ENCODE data around the gene DNAI1.
A peak's percentile ranks its signal among the peaks of the same experiment; 100 is the strongest.

The DNAI1 gene

DNA sequence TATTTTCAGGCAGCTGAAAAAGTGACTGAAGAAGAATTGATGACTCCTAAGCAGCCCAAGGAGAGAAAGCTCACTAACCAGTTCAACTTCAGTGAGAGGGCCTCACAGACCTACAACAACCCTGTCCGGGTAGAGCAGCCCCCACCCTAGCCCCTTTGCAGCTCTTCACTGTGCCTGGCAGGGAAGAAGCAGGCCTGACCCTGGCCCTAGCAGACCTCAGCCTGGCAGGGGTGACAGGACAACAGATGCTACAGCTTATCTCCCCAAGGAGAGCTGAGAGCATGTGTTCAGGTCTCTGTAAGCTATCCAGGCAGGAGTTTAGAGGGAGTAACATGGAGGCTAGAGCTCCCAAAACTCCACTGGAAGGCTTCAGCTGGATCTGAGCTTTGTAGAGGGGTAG lies 31.8 kb downstream of the DNAI1 start:
- no peak for DNase-seq (ENCODE audit: low read depth in 1 of 2, low spot score in 1 of 2)

GRCh38 chr9:34490760-34491159 lies 32.2 kb downstream of the DNAI1 start:
- DNase-seq (ENCODE audit: low read depth in 1 of 2, low spot score in 1 of 2): no peak

DNA sequence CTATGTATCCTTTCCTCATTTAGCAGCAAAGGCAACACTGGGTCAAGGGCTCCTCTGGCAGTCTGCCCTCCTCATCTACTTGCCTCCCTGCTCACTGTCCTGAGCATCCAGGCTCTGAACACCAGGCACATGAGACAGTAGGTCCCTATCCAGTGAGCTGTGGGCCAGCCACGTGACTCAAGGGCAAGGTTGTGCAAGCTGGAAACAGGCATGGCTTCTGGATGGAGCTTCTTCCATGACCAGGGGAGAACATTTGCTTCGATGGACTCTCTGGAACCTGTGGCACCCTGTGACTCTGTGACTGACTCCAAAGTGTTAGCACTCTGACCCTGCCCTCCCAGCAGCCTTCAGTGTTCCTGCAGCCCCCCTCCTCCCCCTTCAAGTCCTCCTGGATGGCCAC lies 33.0 kb downstream of the DNAI1 start:
- no peak for DNase-seq (ENCODE audit: low read depth in 1 of 2, low spot score in 1 of 2)

DNA sequence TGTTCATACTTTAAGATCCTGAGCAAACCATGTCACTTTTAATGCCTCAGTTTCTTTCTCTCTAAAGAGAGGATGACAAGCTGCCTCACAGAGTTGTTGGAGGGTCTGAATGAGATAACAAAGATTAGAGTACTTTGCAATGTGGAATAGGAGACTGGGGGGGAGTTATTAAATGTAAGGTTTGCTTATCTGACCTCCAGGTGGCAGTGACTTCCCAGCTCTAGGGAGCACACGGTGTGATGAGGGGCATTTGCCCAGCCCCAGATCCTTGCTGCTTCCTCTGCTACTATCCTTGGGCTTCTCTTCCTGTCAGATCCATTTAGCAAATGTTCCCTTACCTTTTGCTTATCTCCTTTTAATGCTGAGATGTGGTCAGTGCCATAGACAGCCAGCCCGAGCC lies 33.4 kb downstream of the DNAI1 start:
- DNase-seq (ENCODE audit: low read depth in 1 of 2, low spot score in 1 of 2): no peak

DNA sequence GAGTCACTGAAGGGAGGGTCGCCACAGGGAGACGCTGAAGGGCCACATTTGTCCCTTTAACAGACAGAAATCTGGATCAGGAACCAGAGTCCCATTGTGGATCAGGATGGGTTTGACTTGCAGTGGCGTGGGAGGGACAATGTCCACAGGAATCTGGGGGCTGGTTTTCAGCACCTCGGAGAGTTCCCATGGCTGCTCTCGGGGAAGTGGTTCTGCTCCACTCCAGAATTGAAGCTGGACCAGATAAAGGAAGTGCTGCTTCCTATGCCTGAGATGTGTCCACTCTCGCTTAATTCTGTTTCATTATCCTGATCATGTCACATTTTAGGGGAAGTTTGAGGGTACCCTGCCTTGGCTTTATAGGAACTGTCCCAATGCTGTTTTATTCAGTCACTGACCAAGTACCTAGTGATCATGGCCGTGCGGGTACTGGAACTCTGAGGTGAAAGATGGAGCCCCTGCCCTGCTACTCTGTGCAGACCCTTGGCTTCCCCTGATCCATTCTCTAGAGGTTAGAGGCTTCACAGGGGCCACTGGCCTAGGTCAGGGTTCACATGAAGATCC lies 35.4 kb downstream of the DNAI1 start:
- peak in 1 of 2 donors; percentile 4 for DNase-seq (ENCODE audit: low read depth in 1 of 2, low spot score in 1 of 2)

DNA sequence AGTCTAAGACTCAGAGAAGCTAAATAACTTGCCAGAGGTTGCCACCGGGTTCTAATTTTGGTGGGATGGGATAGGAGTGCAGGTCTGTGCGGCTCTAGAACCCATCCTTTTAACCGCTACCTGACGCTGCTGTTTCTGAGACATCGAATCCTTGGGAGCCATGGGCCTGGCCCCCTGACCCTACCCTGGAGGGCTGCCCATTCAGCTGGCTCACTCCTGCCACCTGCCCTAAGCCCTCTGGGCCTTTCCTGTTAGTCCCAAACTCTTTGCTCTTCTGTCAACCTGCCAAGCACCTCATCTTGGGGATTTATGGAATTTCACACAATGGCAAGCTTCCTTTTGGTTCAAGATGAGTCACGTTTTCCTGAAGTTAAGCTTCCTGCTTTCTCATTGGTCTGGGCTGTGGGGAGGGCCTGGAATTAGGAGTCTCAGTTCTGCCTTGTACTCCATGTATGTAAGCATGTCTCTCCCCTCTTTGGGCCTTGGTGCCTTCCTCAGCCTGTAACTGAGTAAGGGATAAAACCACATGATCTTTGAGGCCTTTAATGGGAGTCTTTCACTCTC lies 37.6 kb downstream of the DNAI1 start:
- DNase-seq (ENCODE audit: low read depth in 1 of 2, low spot score in 1 of 2): no peak

DNA sequence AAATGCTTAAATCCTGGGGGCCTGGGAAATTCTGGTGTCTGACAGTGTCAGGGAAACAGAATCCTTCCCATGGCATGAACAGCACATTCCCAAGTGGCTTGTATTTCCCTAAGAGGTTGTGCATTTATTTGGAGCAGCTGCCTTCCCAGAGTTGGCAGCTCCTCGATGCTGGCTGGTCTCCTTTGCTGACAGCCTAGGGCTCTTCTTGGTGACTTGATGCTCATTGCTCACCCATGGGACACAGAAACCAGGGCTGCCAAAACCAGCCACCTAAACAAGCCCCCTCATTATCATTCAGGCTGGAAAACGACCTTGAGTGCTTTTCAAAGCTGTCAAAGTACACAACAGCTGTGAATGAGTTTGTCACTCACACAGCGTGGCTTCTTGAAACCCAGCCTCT lies 39.9 kb downstream of the DNAI1 start:
- DNase-seq (ENCODE audit: low read depth in 1 of 2, low spot score in 1 of 2): no peak

- no peak for DNase-seq (ENCODE audit: low read depth in 1 of 2, low spot score in 1 of 2)
Measured at GRCh38 chr9:34499076-34499475, 40.5 kb downstream of the DNAI1 start.

GRCh38 chr9:34500623-34501267 lies 42.1 kb downstream of the DNAI1 start:
- peak; percentile 65 to 80 for DNase-seq (ENCODE audit: low read depth in 1 of 2, low spot score in 1 of 2)

- no peak for DNase-seq (ENCODE audit: low read depth in 1 of 2, low spot score in 1 of 2)
Measured at GRCh38 chr9:34501372-34501771, 42.8 kb downstream of the DNAI1 start.

DNA sequence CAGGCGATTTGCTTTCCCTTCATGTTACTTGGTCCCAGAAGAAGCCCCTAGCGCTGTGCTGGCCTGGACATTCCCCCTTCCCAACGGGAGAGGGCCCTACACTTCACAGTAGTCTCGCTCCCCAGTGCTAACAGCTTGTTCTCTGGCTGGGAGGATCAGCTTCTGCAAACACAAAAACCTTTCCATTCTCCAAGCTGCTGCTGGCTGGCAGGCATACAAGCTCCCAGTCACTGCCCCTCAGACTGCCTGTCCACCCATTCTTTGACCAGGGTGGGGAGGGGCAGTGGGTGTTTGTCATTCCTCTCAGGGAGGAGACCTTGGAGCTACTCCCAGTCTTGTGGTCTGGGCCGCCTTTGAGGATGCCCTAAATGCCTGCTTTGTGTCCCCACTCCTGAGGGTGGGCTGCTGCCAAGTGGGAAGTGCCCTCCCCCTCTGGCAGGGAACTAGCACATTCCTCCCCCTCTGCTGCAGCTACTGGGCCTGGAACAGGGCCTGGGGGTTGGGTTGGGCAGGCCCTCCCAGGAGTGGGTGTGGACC lies 43.4 kb downstream of the DNAI1 start:
- DNase-seq (ENCODE audit: low read depth in 1 of 2, low spot score in 1 of 2): no peak

GRCh38 chr9:34502471-34502870 lies 43.9 kb downstream of the DNAI1 start:
- no peak for DNase-seq (ENCODE audit: low read depth in 1 of 2, low spot score in 1 of 2)

GRCh38 chr9:34502891-34503290 lies 44.3 kb downstream of the DNAI1 start:
- no peak for DNase-seq (ENCODE audit: low read depth in 1 of 2, low spot score in 1 of 2)

GRCh38 chr9:34503406-34503805 lies 44.8 kb downstream of the DNAI1 start:
- no peak for DNase-seq (ENCODE audit: low read depth in 1 of 2, low spot score in 1 of 2)

- no peak for DNase-seq (ENCODE audit: low read depth in 1 of 2, low spot score in 1 of 2)
Measured at GRCh38 chr9:34505370-34506120, 46.9 kb downstream of the DNAI1 start.

GRCh38 chr9:34506623-34507022 lies 48.0 kb downstream of the DNAI1 start:
- no peak for DNase-seq (ENCODE audit: low read depth in 1 of 2, low spot score in 1 of 2)

- DNase-seq (ENCODE audit: low read depth in 1 of 2, low spot score in 1 of 2): no peak
Measured at GRCh38 chr9:34507556-34507955, 49.0 kb downstream of the DNAI1 start.

GRCh38 chr9:34507966-34508365 lies 49.4 kb downstream of the DNAI1 start:
- DNase-seq (ENCODE audit: low read depth in 1 of 2, low spot score in 1 of 2): no peak

GRCh38 chr9:34508463-34508862 lies 49.9 kb downstream of the DNAI1 start:
- no peak for DNase-seq (ENCODE audit: low read depth in 1 of 2, low spot score in 1 of 2)

- no peak for DNase-seq (ENCODE audit: low read depth in 1 of 2, low spot score in 1 of 2)
Measured at GRCh38 chr9:34508951-34509350, 50.3 kb downstream of the DNAI1 start.

DNA sequence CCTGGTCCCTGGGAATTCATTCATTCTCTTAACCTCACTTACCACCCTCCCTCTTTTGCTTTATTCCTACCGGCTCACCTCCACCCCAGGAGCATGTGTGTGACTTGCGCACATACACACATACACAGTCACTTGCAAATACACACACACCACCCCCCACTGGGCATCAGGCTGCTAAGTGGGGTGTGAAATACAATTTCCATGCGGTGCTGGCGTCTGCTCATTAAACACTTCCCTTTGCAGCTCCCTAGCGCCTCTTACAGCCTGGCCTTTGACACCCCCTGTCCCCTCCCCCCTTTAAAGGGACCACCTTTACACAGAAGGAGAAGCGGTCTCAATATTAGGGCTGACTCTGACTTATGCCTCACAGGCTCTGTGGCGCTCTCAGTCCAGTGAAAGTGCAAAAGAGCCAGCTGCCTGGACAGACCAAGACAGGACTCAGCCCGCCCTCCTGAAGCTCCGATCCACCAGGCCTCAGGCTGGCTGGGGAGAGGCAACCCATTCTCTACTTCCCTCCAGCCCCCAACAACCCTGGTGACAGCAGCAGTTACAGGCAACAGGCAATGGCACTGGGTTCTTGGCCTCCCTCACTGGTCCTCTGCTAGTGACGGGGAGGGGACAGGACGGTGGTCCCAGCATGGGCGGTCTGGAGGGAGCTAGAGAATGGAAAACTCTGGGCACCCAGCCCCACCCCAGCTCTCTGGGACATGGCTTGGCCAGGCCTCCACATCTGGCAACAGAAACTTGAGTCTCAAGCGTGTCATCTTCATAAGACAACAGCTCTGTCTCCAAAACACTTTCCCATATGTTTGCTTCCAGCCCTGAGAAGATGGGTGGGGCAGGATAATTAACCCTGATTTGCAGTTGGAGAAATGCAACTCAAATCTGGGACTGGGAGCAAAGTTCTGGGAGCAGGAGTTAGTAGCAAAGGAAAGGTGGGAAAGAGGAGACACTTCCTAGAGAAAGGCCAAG lies 52.2 kb downstream of the DNAI1 start:
- no peak for DNase-seq (ENCODE audit: low read depth in 1 of 2, low spot score in 1 of 2)
